DND-41 (cell line): ENCODE results near the gene JMJD1C.

ENCODE experiments used
- EZH2 ChIP-seq: IDR thresholded peaks from 3 replicates; pipeline ENCODE4 v1.6.1; 2012; ENCODE audit warnings: borderline replicate concordance, low read depth, mild to moderate bottlenecking, moderate library complexity, low read length, inconsistent platforms; ENCODE audit not compliant: severe bottlenecking
- TF ChIP-seq, protein P1 (sequence below): IDR thresholded peaks from 2 replicates; pipeline ENCODE4 v1.5.1; 2012; ENCODE audit warnings: borderline replicate concordance, low read length, moderate library complexity, mild to moderate bottlenecking; ENCODE audit not compliant: poor library complexity, severe bottlenecking; ENCODE audit errors: extremely low read depth

DNA sequence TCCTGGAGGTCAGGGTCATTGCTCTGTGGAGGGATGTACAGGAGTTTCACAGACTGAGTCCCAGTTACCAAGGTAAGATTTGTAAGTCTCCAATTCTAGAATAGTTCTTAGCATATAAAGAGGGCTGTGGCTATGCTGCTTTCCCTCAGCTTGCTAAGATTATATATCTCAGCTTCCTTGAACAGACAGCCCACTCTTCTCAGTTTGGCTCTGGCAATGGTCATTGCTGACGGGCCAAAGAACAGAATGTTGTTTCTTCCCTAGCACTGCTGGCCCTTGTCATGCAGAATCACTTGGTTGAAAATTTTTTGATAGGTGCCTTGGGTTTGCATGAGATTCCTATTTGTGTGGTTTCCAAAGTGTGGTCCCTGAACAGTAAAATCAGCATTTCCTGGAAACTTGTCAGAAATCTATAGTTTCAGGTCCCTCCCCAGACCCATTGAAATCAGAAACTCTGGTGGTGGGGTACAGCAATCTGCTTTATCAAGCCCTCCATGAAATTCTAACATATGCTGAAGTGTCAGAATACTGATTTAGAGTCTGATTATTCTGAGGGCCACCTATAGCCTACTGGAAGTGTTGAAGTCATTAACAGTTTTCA lies 294.4 kb downstream of the JMJD1C start:
- TF ChIP-seq, protein P1, sequence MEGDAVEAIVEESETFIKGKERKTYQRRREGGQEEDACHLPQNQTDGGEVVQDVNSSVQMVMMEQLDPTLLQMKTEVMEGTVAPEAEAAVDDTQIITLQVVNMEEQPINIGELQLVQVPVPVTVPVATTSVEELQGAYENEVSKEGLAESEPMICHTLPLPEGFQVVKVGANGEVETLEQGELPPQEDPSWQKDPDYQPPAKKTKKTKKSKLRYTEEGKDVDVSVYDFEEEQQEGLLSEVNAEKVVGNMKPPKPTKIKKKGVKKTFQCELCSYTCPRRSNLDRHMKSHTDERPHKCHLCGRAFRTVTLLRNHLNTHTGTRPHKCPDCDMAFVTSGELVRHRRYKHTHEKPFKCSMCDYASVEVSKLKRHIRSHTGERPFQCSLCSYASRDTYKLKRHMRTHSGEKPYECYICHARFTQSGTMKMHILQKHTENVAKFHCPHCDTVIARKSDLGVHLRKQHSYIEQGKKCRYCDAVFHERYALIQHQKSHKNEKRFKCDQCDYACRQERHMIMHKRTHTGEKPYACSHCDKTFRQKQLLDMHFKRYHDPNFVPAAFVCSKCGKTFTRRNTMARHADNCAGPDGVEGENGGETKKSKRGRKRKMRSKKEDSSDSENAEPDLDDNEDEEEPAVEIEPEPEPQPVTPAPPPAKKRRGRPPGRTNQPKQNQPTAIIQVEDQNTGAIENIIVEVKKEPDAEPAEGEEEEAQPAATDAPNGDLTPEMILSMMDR, result no peak
- TF ChIP-seq EZH2, result no peak
